Loucy (cell line): ENCODE measurements around the gene SLC45A2.

Experiments used
- EZH2phosphoT487 ChIP-seq: fragments of 200-600 bp; IDR thresholded peaks from 2 replicates; pipeline ENCODE4 v1.6.1; 2018; ENCODE audit warnings: antibody characterized with exemption, mild to moderate bottlenecking, moderate library complexity, borderline replicate concordance
- TF ChIP-seq, protein P1 (sequence below): fragments of 200-600 bp; sonication (generic); conservative IDR thresholded peaks from 2 replicates; pipeline ENCODE4 v1.5.1; 2014; ENCODE audit warnings: mild to moderate bottlenecking, antibody characterized with exemption, low read length

- no peak for TF ChIP-seq EZH2phosphoT487
- TF ChIP-seq, protein P1, sequence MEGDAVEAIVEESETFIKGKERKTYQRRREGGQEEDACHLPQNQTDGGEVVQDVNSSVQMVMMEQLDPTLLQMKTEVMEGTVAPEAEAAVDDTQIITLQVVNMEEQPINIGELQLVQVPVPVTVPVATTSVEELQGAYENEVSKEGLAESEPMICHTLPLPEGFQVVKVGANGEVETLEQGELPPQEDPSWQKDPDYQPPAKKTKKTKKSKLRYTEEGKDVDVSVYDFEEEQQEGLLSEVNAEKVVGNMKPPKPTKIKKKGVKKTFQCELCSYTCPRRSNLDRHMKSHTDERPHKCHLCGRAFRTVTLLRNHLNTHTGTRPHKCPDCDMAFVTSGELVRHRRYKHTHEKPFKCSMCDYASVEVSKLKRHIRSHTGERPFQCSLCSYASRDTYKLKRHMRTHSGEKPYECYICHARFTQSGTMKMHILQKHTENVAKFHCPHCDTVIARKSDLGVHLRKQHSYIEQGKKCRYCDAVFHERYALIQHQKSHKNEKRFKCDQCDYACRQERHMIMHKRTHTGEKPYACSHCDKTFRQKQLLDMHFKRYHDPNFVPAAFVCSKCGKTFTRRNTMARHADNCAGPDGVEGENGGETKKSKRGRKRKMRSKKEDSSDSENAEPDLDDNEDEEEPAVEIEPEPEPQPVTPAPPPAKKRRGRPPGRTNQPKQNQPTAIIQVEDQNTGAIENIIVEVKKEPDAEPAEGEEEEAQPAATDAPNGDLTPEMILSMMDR, result no peak
Observed at GRCh38 chr5:33933723-33934169, 50.7 kb downstream of the SLC45A2 start.
